CD4-positive, CD25-positive, alpha-beta regulatory T cell (primary cell): ENCODE data around the gene BCL2. TPM values are rescaled to one million over a fixed set of nuclear protein-coding genes. Genes with fewer than 3 reads are reported as not detected.

Experiments
- ATAC-seq, 2 donors: fragments of 150-1000 bp; cut with Tn5 transposase; one replicate each; pipeline ENCODE4 v1.10.0; 2021; ENCODE audit warnings: low read depth in 2 of 2, moderate number of reproducible peaks in 2 of 2, moderate library complexity in 1 of 2
- DNase-seq, 3 donors: peaks; one replicate each; pipeline versions ENCODE4 v3.0.0 to v3.0.0-alpha.2; 2012 to 2022; ENCODE audit warnings: mixed read lengths in 1 of 3
- H3K27ac ChIP-seq: one replicate; pipeline ENCODE4 v1.7.0; 2013; ENCODE audit warnings: mild to moderate bottlenecking, low read length; ENCODE audit not compliant: insufficient read depth, poor library complexity, severe bottlenecking
- H3K27me3 ChIP-seq: one replicate; pipeline ENCODE4 v1.7.0; 2013; ENCODE audit warnings: low read length; ENCODE audit not compliant: control insufficient read depth, insufficient read depth
- H3K36me3 ChIP-seq: one replicate; pipeline ENCODE4 v1.7.0; 2013; ENCODE audit warnings: mild to moderate bottlenecking, low read length, moderate library complexity; ENCODE audit not compliant: control insufficient read depth, insufficient read depth
- H3K4me1 ChIP-seq: 2 replicates; pipeline ENCODE4 v1.7.0; 2013; ENCODE audit warnings: mild to moderate bottlenecking, low read length; ENCODE audit not compliant: insufficient read depth, control insufficient read depth, poor library complexity, severe bottlenecking
- H3K4me3 ChIP-seq: one replicate; pipeline ENCODE4 v1.7.0; 2013; ENCODE audit warnings: low read depth, mild to moderate bottlenecking, low read length, moderate library complexity
- H3K9me3 ChIP-seq, 2 experiments: 1 replicate in 1 of 2; 2 replicates in 1 of 2; pipeline ENCODE4 v1.7.0; 2013; ENCODE audit warnings: low read length in 2 of 2, mild to moderate bottlenecking in 1 of 2, moderate library complexity in 1 of 2; ENCODE audit not compliant: control insufficient read depth in 2 of 2
- H3K27ac Mint-ChIP-seq, 3 donors: one replicate each; pipeline ENCODE4 v1.8.0; 2020 to 2022; ENCODE audit warnings: mild to moderate bottlenecking in 3 of 3, mixed read lengths in 3 of 3, moderate library complexity in 2 of 3
- H3K27me3 Mint-ChIP-seq: one replicate; pipeline ENCODE4 v1.8.0; 2022; ENCODE audit warnings: mild to moderate bottlenecking, mixed read lengths
- H3K36me3 Mint-ChIP-seq: one replicate; pipeline ENCODE4 v1.8.0; 2020; ENCODE audit warnings: mixed read lengths
- H3K4me1 Mint-ChIP-seq, 4 donors: one replicate each; pipeline ENCODE4 v1.8.0; 2020 to 2022; ENCODE audit warnings: mixed read lengths in 4 of 4, mild to moderate bottlenecking in 1 of 4
- H3K4me3 Mint-ChIP-seq, 4 donors: one replicate each; pipeline ENCODE4 v1.8.0; 2020 to 2022; ENCODE audit warnings: mild to moderate bottlenecking in 4 of 4, mixed read lengths in 4 of 4, moderate library complexity in 3 of 4
- H3K9me3 Mint-ChIP-seq, 7 donors: one replicate each; pipeline ENCODE4 v1.8.0; 2020 to 2022; ENCODE audit warnings: mixed read lengths in 7 of 7, mild to moderate bottlenecking in 3 of 7, moderate library complexity in 2 of 7
- polyA plus RNA-seq, 4 donors: library from polyadenylated mRNA; unstranded; fragments of 300-500 nt; fragmentation: Illumina TruSeq; gene quantifications; one replicate each; pipeline ENCODE4 v1.2.3, GENCODE V29; 2021
- total RNA-seq: library from RNA; stranded (reverse); gene quantifications from one replicate; pipeline ENCODE4 v1.2.3, GENCODE V29; 2022

The BCL2 gene
- total and polyA plus RNA-seq, 5 donors from 2014 or later: 19.1 to 125 (median 31.1) TPM

- Histone ChIP-seq H3K4me3 (peak overlapping the region; percentile 30), H3K4me1 (peaks cover 54% of the 10 kb centered on the region), H3K27ac (peak overlapping the region; percentile 48), H3K27me3 (no peaks in the 10 kb centered on the region), H3K9me3 (no peaks in the 10 kb centered on the region), H3K36me3 (peaks cover 8% of the 10 kb centered on the region)
- H3K27ac Mint-ChIP-seq: peak overlapping the region; percentile 22 to 95 (median 74)
- H3K36me3 Mint-ChIP-seq: peaks cover 33% of the 10 kb centered on the region
- peaks cover 0 to 5% (median 0%) of the 10 kb centered on the region in 7 donors for H3K9me3 Mint-ChIP-seq
- no peak for DNase-seq
- H3K27me3 Mint-ChIP-seq: no peaks in the 10 kb centered on the region
- peaks cover 59 to 87% (median 71%) of the 10 kb centered on the region in 4 donors for H3K4me1 Mint-ChIP-seq
- H3K4me3 Mint-ChIP-seq: peak overlapping the region; percentile 23 to 78 (median 64)
- ATAC-seq: peak in 1 of 2 donors; percentile 22
Observed at GRCh38 chr18:63232826-63233225, 86.7 kb downstream of the BCL2 start.

GRCh38 chr18:63229971-63230370 lies 89.6 kb downstream of the BCL2 start:
- Histone ChIP-seq H3K9me3 (no peaks in the 10 kb centered on the region), H3K27ac (peak overlapping the region; percentile 70), H3K27me3 (no peaks in the 10 kb centered on the region), H3K4me3 (peak overlapping the region; percentile 78), H3K4me1 (peaks cover 59% of the 10 kb centered on the region), H3K36me3 (no peaks in the 10 kb centered on the region)
- Mint-ChIP-seq H3K27ac (peak overlapping the region; percentile 7 to 94 (median 24)), H3K4me3 (peak overlapping the region; percentile 36 to 97 (median 75)), H3K36me3 (peaks cover 22% of the 10 kb centered on the region), H3K4me1 (peaks cover 56 to 87% (median 76%) of the 10 kb centered on the region in 4 donors), H3K27me3 (no peaks in the 10 kb centered on the region), H3K9me3 (peaks cover 0 to 5% (median 0%) of the 10 kb centered on the region in 7 donors)
- DNase-seq (no peak), ATAC-seq (no peak)

- Histone ChIP-seq H3K4me1 (peaks cover 41% of the 10 kb centered on the region), H3K36me3 (peaks cover 2% of the 10 kb centered on the region), H3K27ac (no peak overlapping the region), H3K4me3 (no peak overlapping the region), H3K9me3 (no peaks in the 10 kb centered on the region), H3K27me3 (no peaks in the 10 kb centered on the region)
- ATAC-seq (no peak), DNase-seq (no peak)
- peaks cover 56 to 87% (median 64%) of the 10 kb centered on the region in 4 donors for H3K4me1 Mint-ChIP-seq
- peak overlapping the region in 1 of 3 donors; percentile 65 for H3K27ac Mint-ChIP-seq
- H3K9me3 Mint-ChIP-seq: peaks cover 0 to 4% (median 0%) of the 10 kb centered on the region in 7 donors
- no peak overlapping the region for H3K4me3 Mint-ChIP-seq
- H3K27me3 Mint-ChIP-seq: no peaks in the 10 kb centered on the region
- peaks cover 19% of the 10 kb centered on the region for H3K36me3 Mint-ChIP-seq
Observed at GRCh38 chr18:63225434-63225833, 94.1 kb downstream of the BCL2 start.

GRCh38 chr18:63224630-63225029 lies 94.9 kb downstream of the BCL2 start:
- peak; percentile 50 to 55 for ATAC-seq
- no peak overlapping the region for H3K27ac ChIP-seq
- H3K27ac Mint-ChIP-seq: peak overlapping the region; percentile 27 to 95 (median 29)
- no peaks in the 10 kb centered on the region for H3K9me3 ChIP-seq
- H3K27me3 ChIP-seq: no peaks in the 10 kb centered on the region
- H3K36me3 ChIP-seq: peaks cover 2% of the 10 kb centered on the region
- peaks cover 27% of the 10 kb centered on the region for H3K36me3 Mint-ChIP-seq
- H3K4me1 ChIP-seq: peaks cover 33% of the 10 kb centered on the region
- H3K4me1 Mint-ChIP-seq: peaks cover 58 to 87% (median 61%) of the 10 kb centered on the region in 4 donors
- DNase-seq: no peak
- H3K4me3 ChIP-seq: peak overlapping the region; percentile 37
- peak overlapping the region in 2 of 4 donors; percentile 56 to 72 for H3K4me3 Mint-ChIP-seq
- no peaks in the 10 kb centered on the region for H3K27me3 Mint-ChIP-seq
- peaks cover 0 to 4% (median 0%) of the 10 kb centered on the region in 7 donors for H3K9me3 Mint-ChIP-seq

- H3K9me3 ChIP-seq: no peaks in the 10 kb centered on the region
- H3K4me1 ChIP-seq: peaks cover 28% of the 10 kb centered on the region
- Mint-ChIP-seq H3K36me3 (peaks cover 28% of the 10 kb centered on the region), H3K27me3 (no peaks in the 10 kb centered on the region), H3K9me3 (peaks cover 0 to 4% (median 1%) of the 10 kb centered on the region in 7 donors), H3K4me1 (peaks cover 54 to 88% (median 62%) of the 10 kb centered on the region in 4 donors), H3K4me3 (peak overlapping the region in 3 of 4 donors; percentile 12 to 72 (median 13)), H3K27ac (peak overlapping the region; percentile 27 to 95 (median 29))
- H3K4me3 ChIP-seq: no peak overlapping the region
- no peak overlapping the region for H3K27ac ChIP-seq
- peaks cover 2% of the 10 kb centered on the region for H3K36me3 ChIP-seq
- H3K27me3 ChIP-seq: no peaks in the 10 kb centered on the region
- DNase-seq (no peak), ATAC-seq (no peak)
Observed at GRCh38 chr18:63223837-63224236, 95.7 kb downstream of the BCL2 start.

GRCh38 chr18:63220903-63221302 lies 98.7 kb downstream of the BCL2 start:
- ATAC-seq (no peak), DNase-seq (no peak)
- H3K9me3 Mint-ChIP-seq: peaks cover 0 to 9% (median 4%) of the 10 kb centered on the region in 7 donors
- peak overlapping the region in 2 of 4 donors; percentile 43 to 66 for H3K4me3 Mint-ChIP-seq
- peak overlapping the region in 2 of 3 donors; percentile 27 to 67 for H3K27ac Mint-ChIP-seq
- no peak overlapping the region for H3K27ac ChIP-seq
- peaks cover 57 to 95% (median 78%) of the 10 kb centered on the region in 4 donors for H3K4me1 Mint-ChIP-seq
- no peaks in the 10 kb centered on the region for H3K27me3 Mint-ChIP-seq
- H3K4me3 ChIP-seq: no peak overlapping the region
- H3K4me1 ChIP-seq: peaks cover 43% of the 10 kb centered on the region
- no peaks in the 10 kb centered on the region for H3K9me3 ChIP-seq
- peaks cover 2% of the 10 kb centered on the region for H3K36me3 ChIP-seq
- H3K27me3 ChIP-seq: no peaks in the 10 kb centered on the region
- H3K36me3 Mint-ChIP-seq: peaks cover 36% of the 10 kb centered on the region

- Mint-ChIP-seq H3K27me3 (no peaks in the 10 kb centered on the region), H3K9me3 (peaks cover 0 to 9% (median 4%) of the 10 kb centered on the region in 7 donors), H3K27ac (peak overlapping the region; percentile 81 to 97 (median 86)), H3K4me3 (peak overlapping the region; percentile 10 to 91 (median 74)), H3K4me1 (peaks cover 50 to 96% (median 80%) of the 10 kb centered on the region in 4 donors), H3K36me3 (peaks cover 40% of the 10 kb centered on the region)
- no peak for ATAC-seq
- H3K9me3 ChIP-seq: no peaks in the 10 kb centered on the region
- H3K27me3 ChIP-seq: no peaks in the 10 kb centered on the region
- H3K27ac ChIP-seq: peak overlapping the region; percentile 78
- peaks cover 53% of the 10 kb centered on the region for H3K4me1 ChIP-seq
- peaks cover 2% of the 10 kb centered on the region for H3K36me3 ChIP-seq
- no peak for DNase-seq
- H3K4me3 ChIP-seq: no peak overlapping the region
Observed at GRCh38 chr18:63218472-63218871, 101.1 kb downstream of the BCL2 start.
